ENCODE measurements around the gene ZNF329. TPM values are rescaled to one million over a fixed set of nuclear protein-coding genes. Genes with fewer than 3 reads are reported as not detected.

The ZNF329 gene
- total and polyA plus RNA-seq, 9 of the 15 experiments (the other 6 are each of a cell fraction or from before 2014, with no cell fraction given): 0.21 to 3.6 (median 2.2) TPM

DNA sequence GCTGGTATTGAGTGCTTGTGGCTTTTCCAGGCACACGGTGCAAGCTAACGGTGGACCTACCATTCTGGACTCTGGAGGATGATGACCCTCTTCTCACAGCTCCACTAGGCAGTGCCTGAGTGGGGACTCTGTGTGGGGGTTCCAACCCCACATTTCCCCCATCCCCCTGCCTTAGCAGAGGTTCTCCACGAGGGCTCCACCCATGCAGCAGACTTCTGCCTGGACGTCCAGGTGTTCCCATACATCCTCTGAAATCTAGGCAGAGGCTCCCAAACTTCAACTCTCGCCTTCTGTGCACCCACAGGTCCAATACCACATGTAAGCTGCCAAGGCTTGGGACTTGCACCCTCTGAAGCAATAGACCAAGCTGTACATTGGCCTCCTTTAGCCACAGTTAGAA lies 27.2 kb downstream of the ZNF329 start:
- no peaks in the 10 kb centered on the region for H3K4me1 ChIP-seq (replicated peaks in 1 of 2; ENCODE audit: control insufficient read depth in 2 of 2, insufficient read depth in 2 of 2, low read length in 2 of 2)
- TF ChIP-seq CBX5 (IDR thresholded peaks at IDR 0.05; ENCODE audit: borderline replicate concordance, low read depth) (peak; percentile 59; the same call in 1 of the 2 replicates), TAF15 (IDR thresholded peaks at IDR 0.05; ENCODE audit: low read depth, low read length) (no peak)
- no peak overlapping the region for H3K4me3 ChIP-seq
- ATAC-seq (no peak), FAIRE-seq (no peak), DNase-seq (ENCODE audit: extremely low read depth in 1 of 4, low spot score in 3 of 4) (no peak)
- H4K20me1 ChIP-seq (replicated peaks; ENCODE audit: control insufficient read depth, insufficient read depth, low read length): no peaks in the 10 kb centered on the region
- H3K9me3 ChIP-seq (replicated peaks; ENCODE audit: control insufficient read depth, insufficient read depth, low read depth, low read length): peaks cover 17% of the 10 kb centered on the region
- no peak overlapping the region for H3K9ac ChIP-seq (ENCODE audit: insufficient read depth in 1 of 2, low read depth in 2 of 2, low read length in 2 of 2)
- in situ Hi-C loops (cut with MboI): no loop called here
- no peaks in the 10 kb centered on the region for H3K36me3 ChIP-seq (ENCODE audit: control insufficient read depth, insufficient read depth, low read length)
- ChIA-PET POLR2A (no interaction called here), CTCF (ENCODE audit: low intra/inter-chr PET ratio) (no interaction called here)
- no peaks in the 10 kb centered on the region; a peak in 1 of 5 replicates for H3K27me3 ChIP-seq (ENCODE audit: control insufficient read depth in 2 of 2, insufficient read depth in 2 of 2, low read length in 2 of 2)
- H2AFZ ChIP-seq (ENCODE audit: low read depth, low read length): no peak overlapping the region
- no peaks in the 10 kb centered on the region for H3K79me2 ChIP-seq (ENCODE audit: control insufficient read depth, insufficient read depth, low read length)
- 0% methylated on average over 5 of the region's 5 CpGs for WGBS (ENCODE audit: insufficient coverage, low coverage, missing lambda C conversion rate)
- H3K4me2 ChIP-seq (ENCODE audit: insufficient read depth, low read length): no peak overlapping the region
- BruUV-seq (replicated peaks): no TSS peak
- H3K27ac ChIP-seq (ENCODE audit: extremely low read depth, low read depth, low read length): no peak overlapping the region
- intact Hi-C loops (cut with micrococcal nuclease): no loop called here
- H3K9me1 ChIP-seq (ENCODE audit: control insufficient read depth, insufficient read depth, low read length): no peaks in the 10 kb centered on the region

DNA sequence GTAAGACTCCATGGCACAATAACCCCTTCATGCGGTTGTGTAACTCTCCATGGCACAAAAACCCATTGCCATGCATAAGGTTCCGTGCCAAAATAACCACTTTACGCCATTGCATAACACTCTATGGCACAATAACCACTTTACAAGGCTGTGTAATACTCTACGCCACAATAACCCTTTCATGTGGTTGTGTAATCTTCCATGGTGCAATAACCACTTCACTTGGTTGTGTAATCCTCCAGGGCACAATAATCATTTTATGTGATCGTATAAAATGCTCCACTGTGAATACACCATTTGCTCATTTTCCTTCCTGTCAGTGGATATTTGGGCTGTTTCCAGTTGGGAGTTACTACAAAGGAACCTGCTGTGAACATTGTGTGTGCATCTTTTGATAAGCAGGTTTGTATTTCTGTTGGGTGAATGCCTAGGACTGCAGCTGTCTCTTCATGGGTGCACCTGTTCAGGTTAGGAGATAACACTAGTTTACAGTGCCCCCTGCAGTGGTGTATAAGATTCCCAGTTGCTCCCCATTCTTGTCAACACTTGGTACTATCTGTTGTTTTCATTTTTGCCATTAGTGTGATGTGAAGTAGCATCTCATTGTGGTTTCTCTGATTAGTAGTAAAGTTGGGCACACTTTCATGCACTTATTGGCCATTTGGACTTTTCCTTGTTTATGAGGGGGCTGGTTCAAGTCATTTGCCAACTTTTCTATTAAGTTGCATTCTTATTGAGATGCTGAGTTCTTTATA lies 31.4 kb downstream of the ZNF329 start:
- H3K9me1 ChIP-seq (ENCODE audit: control insufficient read depth, insufficient read depth, low read length): no peaks in the 10 kb centered on the region
- no peak overlapping the region for H3K9ac ChIP-seq (ENCODE audit: insufficient read depth in 1 of 2, low read depth in 2 of 2, low read length in 2 of 2)
- H3K27me3 ChIP-seq (ENCODE audit: control insufficient read depth in 2 of 2, insufficient read depth in 2 of 2, low read length in 2 of 2): no peaks in the 10 kb centered on the region
- intact Hi-C loops (cut with micrococcal nuclease) (no loop called here), in situ Hi-C loops (cut with MboI) (no loop called here)
- no TSS peak for BruUV-seq (replicated peaks)
- no peak for ATAC-seq
- no peaks in the 10 kb centered on the region for H3K36me3 ChIP-seq (ENCODE audit: control insufficient read depth, insufficient read depth, low read length)
- H2AFZ ChIP-seq (ENCODE audit: low read depth, low read length): no peak overlapping the region
- POLR2A ChIA-PET: no interaction called here
- WGBS (ENCODE audit: insufficient coverage, low coverage, missing lambda C conversion rate): 1% methylated on average over 5 of the region's 5 CpGs
- CTCF ChIA-PET (ENCODE audit: low intra/inter-chr PET ratio): no interaction called here
- H3K4me2 ChIP-seq (ENCODE audit: insufficient read depth, low read length): no peak overlapping the region
- no peak for FAIRE-seq
- H3K27ac ChIP-seq (ENCODE audit: extremely low read depth, low read depth, low read length): no peak overlapping the region
- no peak overlapping the region for H3K4me3 ChIP-seq
- H3K79me2 ChIP-seq (ENCODE audit: control insufficient read depth, insufficient read depth, low read length): no peaks in the 10 kb centered on the region
- DNase-seq (ENCODE audit: extremely low read depth in 1 of 4, low spot score in 3 of 4): no peak
- no peaks in the 10 kb centered on the region; a peak in 1 of 5 replicates for H3K4me1 ChIP-seq (replicated peaks in 1 of 2; ENCODE audit: control insufficient read depth in 2 of 2, insufficient read depth in 2 of 2, low read length in 2 of 2)
- peak; percentile 72 for TF ChIP-seq CEBPB (tag; IDR thresholded peaks at IDR 0.05)
- no peak for TF ChIP-seq MCM7 (IDR thresholded peaks at IDR 0.05)
- TF ChIP-seq, protein P1, sequence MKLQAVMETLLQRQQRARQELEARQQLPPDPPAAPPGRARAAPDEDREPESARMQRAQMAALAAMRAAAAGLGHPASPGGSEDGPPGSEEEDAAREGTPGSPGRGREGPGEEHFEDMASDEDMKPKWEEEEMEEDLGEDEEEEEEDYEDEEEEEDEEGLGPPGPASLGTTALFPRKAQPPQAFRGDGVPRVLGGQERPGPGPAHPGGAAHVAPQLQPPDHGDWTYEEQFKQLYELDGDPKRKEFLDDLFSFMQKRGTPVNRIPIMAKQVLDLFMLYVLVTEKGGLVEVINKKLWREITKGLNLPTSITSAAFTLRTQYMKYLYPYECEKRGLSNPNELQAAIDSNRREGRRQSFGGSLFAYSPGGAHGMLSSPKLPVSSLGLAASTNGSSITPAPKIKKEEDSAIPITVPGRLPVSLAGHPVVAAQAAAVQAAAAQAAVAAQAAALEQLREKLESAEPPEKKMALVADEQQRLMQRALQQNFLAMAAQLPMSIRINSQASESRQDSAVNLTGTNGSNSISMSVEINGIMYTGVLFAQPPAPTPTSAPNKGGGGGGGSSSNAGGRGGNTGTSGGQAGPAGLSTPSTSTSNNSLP (IDR thresholded peaks at IDR 0.05; ENCODE audit: borderline replicate concordance, low read depth, low read length): no peak
- no peak for TF ChIP-seq ZNF212 (CRISPR knock-in tag; IDR thresholded peaks at IDR 0.05)
- H4K20me1 ChIP-seq (replicated peaks; ENCODE audit: control insufficient read depth, insufficient read depth, low read length): no peaks in the 10 kb centered on the region
- H3K9me3 ChIP-seq (replicated peaks; ENCODE audit: control insufficient read depth, insufficient read depth, low read depth, low read length): peaks cover 9% of the 10 kb centered on the region

All from K562 (cell line).